RPMI8226 (cell line): ENCODE measurements around the gene ZNF608.

ENCODE experiments used
- DNase-seq: peaks from one replicate; pipeline ENCODE4 v3.0.0-alpha.2; 2015

The ZNF608 gene

DNA sequence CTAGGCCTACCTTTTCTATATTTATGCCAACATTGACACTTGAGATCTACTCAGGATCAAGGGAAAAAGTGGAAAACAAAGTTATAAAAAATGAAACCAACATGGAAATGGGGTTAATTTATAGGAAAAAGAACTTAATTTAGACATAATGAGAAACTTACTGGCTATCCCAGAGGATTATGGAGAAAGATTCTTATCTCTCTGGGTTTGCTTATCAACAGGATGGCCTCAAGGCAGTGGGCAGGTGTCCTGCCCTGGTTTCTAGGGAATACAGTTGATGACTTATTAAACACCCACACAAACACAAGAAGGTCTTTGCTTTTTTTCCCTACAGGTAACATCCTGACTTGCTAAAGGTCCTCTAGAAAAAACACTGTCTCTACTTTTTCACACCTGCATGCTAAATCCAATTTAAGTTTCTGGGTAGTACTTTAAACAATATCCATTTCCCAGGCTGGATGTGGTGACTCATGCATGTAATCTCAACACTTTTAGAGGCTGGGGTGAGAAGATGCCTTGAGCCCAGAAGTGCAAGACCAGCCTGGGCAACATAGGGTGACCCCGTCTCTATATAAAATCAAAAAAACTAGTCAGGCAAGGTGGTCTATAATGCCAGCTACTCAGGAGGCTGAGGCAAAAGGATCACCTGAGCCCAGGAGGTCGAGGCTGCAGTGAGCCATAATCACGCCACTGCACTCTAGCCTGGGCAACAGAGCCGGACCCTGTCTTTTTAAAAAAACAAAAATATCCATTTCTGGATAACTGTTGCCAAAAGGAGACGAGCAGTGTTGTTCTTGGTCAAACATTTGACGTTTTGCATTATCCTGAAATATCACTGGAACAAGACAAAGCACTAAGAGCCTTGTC, 6.6 kb upstream of the ZNF608 start:
- no peak for DNase-seq

DNA sequence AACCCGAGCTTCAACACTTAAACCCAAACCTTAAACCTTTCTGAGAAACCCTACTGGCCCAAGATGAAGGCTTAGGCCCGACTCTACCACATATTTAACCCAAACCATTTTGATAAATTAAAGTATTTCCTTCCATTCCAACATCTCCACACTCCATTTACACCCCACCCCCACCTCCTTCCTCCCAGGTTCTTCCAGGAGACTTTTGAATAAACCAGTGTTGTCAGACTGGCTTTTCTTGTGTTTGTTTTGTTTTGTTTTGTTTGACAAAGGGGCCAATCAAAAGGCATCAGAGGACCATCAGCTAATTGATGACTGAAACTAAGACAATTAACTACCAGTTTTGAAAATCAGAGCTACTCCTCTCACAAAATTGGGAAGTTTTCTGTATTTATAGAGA, 4.6 kb upstream of the ZNF608 start:
- no peak for DNase-seq

DNA sequence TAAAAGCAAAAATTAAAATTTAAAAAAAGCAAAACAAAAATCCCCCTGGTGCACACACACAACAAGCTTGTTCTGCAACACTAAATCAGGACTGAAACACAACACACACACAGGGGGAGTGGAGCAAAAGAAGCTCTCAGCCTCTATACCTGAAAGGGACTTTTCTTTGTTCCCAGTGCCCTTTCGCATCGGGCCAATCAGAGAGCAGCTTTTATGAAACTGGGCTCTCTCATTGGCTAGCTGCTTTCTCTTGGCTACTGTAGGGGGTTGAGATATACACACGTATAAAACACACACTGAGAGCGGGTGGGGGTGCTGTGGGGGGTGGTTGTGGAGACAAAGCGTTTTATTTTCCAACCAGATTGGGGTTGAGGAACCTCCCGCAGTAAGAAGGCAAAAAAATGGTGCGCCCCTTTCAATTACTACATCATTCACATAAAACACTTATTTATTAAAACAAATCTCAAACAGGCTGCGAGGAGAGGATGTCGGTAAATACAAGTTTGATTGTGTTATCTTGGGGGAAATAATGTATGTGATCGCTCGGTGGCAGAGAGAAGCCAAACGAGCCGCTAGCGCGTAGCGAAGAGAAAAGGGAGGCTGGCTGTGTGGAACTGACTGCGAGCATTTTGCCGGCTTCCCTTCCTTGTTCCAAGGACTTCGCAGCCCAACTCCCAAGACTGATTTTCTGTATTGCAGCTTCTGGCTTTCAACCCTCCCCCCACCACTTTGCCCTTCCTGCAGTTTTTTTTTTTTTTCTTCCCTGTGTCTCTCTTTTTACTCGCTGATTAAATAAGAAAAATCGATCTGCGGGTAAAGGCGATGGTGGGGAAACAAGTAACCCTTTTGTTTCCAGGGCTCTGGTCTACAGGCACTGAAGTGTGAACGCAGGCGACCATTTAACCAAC, 2.5 kb upstream of the ZNF608 start:
- no peak for DNase-seq

DNA sequence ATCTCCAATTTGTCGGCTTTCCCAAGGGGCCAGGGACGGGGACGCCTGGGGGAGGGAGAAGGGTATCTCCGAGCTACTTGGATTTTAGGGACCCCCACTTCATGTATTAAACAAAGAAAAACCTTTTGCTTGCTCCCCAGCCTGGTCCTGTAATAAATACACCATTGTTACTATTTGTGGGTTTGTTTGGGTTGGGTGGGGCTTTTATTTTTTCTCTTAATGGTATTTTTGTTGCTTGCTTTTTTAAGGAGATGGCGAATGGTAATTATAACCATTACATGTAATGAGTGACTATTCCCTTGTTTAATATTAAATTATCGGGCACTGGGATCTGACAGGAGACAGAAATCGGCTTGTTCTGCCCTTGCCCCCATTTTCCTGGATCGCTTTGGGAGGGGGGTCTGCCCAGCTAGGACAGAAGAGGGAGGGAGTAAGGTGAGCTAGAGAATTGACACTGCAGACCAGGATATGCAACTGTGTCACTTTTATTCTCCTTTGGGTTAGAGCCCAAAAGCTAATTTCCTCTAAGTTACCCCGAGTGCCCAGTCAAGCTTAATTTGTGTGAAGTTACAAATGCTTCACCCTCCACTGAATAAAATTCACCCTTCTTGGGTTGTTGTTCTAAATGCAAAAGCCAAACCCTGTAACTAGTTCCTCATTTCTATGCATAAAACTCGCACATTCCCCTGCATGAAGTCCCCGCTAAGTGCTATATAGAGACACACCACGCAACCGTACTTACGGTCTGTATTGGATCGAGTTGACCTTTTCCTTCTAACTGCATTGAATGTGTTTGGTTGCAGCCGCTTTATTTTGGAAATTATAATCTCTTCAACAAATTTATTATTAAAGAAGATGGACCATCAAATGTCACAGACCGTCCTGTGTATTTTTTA, 1.6 kb upstream of the ZNF608 start:
- DNase-seq = no peak

DNA sequence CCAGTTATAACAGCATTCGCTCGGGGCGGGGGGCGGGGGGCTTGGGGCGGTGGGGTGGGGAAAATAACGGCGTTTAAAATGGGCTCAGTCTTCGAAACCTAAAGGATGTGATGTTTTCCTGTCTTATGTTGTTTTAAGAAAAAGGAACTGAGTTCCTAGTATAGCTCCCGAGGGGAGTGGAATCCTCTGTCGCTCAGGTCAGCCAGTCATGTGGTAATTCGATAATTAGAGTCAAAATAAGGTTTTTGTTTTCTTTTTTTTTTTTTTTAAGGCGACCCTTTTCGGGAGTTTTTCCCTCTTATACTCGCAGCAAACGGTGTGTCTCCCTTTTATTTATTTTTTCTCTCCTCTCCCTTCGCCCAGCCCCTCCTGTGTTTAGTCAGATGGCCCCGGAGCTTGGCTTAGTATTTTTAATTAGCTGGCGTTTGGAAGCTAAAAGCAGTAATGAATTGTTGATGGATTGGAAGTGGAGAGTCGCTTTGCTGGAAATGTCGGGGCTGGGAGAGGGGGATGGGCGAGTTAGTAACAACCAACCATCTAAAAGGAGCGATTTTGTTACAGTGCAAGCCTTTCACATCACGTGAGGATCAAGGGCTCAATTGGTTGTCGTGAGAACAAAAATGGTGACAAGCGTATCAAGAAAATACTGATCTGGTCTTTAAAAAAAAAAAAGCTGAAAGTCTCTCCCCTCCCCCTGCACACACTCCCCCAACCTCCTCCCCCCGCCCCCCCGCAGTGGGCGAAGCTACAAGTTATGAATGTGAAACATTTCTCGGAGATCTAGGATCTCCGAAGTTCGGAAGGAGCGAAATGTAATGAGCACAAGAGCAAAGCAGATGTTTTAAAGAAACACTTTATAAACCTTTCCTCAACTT, 714 bp upstream of the ZNF608 start:
- DNase-seq = no peak

DNA sequence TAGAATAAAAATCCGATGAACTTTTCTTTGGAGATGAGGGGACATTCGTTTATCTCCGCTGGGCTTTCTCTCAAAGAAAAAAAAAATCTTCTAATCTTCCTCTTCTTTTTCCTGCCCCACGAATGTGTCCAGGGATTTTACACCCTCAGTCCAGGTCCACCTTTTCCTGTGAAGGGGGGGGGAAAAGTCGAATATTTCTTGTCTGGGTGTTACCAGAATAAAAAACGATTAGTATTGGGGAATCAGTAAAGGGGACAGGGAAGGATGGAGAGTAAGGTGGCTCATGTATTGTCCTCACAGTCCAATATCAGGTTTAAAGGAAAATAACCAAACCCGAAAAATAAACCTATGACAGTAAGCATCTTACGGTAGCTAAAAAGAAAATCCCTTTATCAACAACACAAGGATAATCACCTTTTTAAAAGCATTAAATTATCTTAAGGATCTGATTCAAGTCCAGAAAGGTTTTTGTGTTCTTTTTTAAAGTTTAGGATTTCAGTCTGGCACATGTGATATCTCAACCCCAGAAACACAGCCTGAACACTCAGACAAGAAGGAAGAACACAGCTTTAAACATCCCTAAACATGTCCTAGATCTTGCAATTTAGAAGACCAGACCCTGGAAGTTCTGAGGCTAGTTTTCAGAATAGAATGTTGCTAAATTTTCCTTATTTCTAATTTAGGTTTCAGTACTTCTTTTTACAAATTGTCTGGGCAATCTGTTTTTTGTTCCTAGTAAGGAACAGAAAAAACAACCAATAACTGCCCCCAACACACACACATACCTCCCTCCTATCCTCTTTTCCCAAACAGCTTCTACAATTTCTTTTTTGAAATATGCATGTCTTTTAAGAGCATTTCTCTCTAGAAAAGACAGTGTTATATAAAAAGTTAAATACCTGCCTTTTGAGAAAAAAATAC, 1.2 kb downstream of the ZNF608 start:
- DNase-seq = no peak

DNA sequence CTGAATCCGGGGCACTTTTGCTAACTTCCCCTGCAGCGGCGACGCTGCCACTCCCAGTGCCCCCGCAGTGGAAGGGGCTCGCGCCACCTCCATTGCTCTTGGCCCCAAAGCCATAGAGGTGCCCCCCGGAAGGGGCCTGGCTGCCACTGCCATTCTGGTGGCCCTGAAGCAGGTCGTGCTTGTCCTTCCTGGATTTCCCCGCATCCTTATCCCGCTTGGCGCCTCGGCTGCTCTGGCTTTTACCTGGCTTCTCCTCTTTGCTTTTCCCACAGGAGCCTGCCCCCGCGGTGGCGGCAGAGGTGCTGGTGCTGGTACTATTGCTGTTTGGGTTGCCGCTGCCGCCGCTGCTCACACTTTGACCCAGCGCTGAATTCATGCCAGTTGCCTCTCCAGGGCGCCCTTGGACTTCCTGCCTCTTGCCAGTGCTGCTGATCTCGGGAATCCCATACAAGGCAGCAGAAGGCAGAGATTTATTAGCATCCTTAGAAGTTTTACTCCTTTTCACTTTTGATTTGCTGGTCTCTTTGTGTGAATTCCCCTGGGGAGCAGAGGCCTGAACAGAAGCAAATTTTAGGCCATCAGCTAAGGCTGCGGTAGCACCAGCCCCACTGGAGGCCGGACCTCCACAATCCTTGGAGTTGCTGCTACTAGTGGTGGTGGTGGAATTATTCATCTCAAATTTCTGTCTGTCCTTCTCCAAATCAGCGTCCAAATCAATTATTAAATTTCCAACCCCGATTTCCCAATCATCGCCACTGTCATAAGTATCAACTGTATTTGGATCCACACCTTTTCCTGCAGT, 2.1 kb downstream of the ZNF608 start:
- DNase-seq = no peak

DNA sequence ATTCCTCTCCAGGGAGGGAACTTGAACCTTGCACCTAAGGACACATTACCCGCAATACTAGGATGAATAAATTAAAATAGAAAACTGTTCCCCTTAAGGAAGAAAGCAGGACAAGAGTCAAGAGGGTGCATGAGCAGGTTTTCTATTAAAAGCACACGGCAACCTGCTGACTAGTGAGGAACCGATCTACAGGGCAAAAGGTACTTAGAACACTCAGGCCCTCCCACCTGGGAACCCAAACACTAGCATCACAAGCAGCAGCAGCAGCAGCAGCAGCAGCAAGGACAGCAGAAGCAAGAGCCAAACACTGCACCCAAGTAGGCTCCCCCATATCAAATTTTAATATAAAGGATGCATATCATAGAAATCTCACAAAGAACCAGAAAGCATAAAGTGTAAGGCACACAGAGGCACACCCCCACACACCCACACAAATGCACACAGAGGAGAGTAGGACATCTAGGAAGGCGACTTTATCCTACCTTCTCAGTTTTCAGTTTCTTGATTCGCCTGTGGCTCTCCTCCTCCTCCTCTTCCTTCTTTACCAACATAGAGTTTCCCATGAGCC, 2.8 kb downstream of the ZNF608 start:
- no peak for DNase-seq

DNA sequence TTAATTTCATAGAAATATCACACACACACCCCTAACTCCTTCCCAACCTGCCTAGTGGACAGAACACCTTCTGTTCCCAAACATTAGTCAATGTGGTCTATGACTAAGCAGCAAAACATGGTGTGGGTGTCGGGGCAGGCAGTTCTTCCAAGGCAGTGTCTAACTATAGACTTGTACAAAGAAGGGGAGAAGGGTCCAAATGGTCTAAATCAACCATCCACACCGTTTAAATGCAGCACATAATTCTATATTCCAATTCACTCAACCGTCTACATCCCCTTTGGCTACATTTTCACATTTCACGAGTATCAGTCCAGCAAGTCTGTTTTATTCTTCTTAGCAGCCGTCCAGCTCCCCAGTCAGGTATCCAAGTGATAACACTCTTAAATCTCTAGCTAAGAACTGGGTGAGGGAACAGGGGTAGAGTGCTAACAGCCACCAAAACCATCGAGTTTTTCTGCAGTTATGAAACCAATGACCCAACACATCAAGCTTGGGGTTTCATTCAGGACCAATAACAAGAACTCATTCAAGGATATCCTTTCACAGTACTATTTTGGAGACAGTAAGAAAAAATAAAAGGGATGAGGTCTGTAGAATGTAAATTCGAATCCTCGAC, 3.3 kb downstream of the ZNF608 start:
- DNase-seq = no peak

DNA sequence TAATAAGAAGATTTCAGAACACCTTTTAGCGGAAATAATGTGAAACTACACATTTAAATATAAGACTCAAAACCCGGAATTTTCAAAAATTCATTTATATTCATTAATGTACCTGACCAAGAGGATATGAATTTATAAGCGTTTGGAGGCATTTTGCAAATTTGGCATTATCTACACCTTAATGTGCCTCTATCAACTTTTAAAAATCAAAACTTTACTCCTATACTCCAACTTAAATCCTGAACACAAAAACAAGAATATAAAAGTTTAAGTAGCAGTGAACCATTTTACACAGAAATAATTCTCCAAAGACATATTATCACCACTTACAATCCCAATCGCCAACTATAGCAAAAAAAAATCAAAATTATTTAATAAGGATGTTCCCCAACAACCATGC, 3.9 kb downstream of the ZNF608 start:
- no peak for DNase-seq

DNA sequence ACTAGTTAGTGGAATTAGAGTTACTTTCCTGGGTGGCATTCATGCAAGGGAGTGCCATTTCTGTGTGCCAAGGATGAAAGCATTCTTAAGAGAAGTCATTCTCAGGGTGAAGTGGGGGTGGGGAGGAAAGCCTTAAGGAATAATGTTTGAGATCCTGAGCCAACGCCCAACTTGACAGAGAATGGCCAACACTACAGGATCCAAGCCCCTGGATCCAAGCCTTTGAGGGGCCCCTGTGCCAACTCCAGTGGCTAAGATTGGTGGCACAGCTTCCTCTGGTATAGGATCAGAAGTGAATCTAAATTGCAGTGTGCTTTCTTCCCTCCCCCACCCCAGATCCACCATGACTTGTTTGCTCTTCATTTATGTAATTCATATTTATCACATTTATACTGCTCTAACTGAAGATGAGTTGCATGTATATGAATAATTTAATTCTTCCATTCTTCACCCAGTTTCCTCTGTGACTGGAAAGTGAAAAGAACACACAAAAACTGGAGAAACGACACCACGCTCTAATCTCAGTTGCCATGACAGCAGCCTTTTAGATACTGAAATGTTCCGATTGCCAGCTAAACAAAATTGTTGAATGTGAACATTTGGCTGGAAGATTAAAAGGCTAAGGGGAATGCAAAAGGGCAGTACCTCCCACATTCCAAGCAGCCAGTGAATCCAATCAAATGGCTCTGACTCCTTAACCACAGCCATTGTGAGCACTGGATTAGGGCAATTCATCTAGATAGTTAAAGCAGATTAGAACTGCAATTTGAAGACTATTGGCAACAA, 4.5 kb downstream of the ZNF608 start:
- DNase-seq = no peak

DNA sequence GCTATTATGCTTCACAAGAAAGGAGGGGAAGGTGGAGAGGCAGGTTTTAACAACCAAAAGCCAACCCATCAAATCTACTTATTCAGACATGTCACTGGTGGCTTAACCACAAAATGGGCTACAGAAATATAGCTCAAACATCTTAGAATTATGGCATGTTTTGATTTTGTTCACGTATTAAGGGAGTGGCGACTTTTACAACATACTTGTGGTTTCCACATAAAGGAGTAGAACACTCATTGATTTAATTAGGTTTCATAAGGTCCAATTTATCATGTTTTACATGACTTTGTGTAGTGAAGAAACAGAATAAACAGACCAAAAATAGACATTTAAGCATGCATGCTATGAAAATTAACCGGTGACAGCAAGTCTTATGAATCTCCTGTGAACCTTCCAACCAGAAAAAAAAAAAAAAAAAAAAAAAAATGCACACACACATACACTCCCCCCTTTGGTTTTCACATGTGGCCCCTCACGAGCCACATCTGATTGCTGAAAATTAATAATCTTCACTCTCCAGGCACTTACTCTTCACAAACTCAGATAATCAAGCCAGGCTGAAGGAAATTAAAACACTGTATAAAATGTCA, 5.4 kb downstream of the ZNF608 start:
- DNase-seq = no peak

DNA sequence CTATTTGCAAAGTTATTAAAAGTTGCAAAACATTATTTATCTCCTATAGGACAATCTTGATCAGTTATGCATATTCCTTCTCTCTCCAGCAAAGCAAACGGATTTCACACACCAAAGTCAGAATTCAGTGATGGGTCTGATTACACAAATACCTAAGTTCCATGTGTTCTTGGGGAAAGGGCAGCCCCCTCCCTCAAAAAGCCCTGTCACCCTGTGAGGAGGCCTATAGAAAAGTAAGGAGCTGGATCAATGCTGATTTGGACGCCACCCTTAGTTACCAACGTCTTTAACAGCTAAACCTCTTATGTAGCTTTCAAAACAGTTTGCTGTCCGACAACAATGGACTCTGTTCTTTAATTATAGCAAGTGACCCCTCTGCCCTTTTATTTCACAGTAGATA, 6.4 kb downstream of the ZNF608 start:
- no peak for DNase-seq

DNA sequence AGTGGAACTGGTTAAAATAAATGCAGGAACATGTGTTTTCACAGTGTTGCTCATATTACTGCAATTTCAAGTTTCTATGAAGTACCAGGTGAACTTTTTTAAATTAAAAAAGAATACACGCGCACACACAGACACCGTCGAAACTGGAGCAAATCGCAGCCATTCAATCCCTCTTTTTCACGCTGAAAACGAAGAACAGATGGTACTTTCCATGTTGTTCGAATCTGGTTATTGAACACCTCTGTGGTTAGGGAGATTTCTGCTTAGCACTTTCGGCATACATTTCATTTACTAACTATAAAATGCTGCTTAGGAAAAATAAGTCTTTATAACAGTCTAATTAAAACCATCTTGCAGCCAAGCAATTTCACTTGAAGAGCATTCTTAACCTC, 6.8 kb downstream of the ZNF608 start:
- no peak for DNase-seq

DNA sequence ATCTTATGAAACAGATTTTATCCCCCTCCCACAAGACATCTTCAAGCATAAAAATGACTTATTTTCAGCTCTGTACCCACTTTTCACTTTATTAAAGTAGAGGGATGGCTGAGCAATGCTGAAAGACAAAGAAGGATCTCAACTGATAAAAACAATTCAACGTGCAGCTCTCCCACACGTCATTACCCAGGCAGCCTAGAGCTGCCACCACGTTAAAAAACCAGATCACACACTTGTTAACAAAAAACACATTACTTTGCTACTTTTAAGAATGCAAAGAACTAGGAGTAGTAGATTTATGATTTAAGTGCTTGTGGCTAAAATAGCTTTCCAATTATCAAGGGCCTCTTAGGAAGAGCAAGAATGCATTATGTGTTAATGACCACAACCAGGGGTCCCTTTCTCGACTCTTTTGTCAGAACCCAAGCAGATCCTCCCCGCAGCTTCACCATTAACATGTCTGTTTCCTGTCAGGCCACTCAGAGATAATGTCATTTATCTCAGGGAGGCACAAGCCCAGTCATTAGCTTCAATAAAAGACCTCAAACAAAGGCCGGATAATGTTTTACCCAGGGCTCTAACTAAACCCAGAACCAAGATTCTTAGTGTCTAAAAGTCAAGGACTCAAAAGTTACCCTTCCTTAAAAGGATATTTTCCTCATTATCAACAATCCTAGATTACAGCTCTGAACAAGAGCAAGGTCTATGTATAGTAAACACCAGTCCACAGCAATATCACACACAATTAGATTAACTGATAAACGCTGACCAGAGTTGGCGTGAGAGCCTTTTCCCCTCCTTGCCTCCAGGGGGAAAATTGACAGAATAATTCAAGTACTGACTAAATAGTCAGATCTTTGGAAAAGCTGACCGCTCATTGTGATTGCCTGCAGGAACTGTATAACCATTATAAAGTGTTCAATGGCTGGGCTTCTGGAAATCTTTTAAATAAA, 7.5 kb downstream of the ZNF608 start:
- DNase-seq = no peak

DNA sequence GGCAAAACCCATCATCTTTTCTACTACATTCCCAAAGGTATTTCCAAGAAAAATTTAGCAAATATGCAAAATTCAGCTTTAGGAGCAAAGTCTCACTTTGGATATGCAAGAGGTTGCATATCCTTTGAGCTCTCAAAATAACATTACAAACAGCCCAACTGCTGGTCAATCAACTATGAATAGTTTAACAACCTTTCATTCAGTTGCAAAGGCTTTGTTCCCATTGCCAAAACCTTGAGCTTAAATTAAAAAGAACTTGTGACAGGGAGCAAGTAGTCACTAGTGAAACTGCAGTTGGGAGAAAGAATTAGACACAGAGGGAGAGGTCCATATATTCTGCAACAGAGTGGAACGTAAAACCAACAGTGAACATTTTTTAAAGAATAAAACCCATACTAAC, 8.8 kb downstream of the ZNF608 start:
- DNase-seq = no peak

DNA sequence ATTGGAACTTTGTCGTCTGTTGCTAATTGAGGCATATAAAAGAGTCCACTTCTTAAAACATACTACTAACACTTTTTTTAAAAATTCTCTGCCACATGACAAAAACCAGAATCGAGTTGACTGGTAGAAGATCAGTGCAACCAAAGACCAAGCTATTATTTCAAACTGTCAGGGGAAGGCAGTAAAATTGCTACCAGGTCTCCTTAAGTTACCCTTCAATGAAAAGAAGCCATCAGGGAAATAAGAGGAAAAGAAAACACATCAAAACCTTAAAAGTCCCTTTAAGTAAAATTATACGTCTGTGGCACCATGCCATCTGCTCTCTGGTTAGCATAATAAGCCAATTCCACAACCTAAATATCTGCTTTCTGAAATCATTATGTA, 9.6 kb downstream of the ZNF608 start:
- no peak for DNase-seq
